Keratinocyte (primary cell): ENCODE measurements around the gene CCDC185. TPM values are rescaled to one million over a fixed set of nuclear protein-coding genes. Genes with fewer than 3 reads are reported as not detected.

Source experiments
- DNase-seq: peaks from one replicate; pipeline ENCODE4 v3.0.0-alpha.2; 2011; ENCODE audit warnings: low read depth, missing footprints, low spot score
- FAIRE-seq: peaks from 2 replicates; lab custom pipeline; 2011; peaks lifted over from hg19 to GRCh38; lab: Jason Lieb, UNC
- H2AFZ ChIP-seq: 2 replicates; pipeline ENCODE4 v1.6.0; 2012; ENCODE audit warnings: low read length, control low read depth, inconsistent platforms; ENCODE audit not compliant: control insufficient read depth
- H3K27ac ChIP-seq: 2 replicates; pipeline ENCODE4 v1.5.1; 2011; ENCODE audit warnings: low read length; ENCODE audit not compliant: control insufficient read depth, insufficient read depth
- H3K27me3 ChIP-seq: 3 replicates; pipeline ENCODE4 v1.6.0; 2011; ENCODE audit warnings: low read length; ENCODE audit not compliant: control insufficient read depth, insufficient read depth; ENCODE audit errors: extremely low read depth
- H3K36me3 ChIP-seq, 2 experiments: 2 replicates in 1 of 2; 3 replicates in 1 of 2; pipeline ENCODE4 v1.5.1; 2011; ENCODE audit warnings: low read length in 2 of 2, mild to moderate bottlenecking in 1 of 2; ENCODE audit not compliant: control insufficient read depth in 2 of 2, insufficient read depth in 2 of 2; ENCODE audit errors: extremely low read depth in 1 of 2
- H3K4me1 ChIP-seq: 3 replicates; pipeline ENCODE4 v1.5.1; 2011; ENCODE audit warnings: low read length; ENCODE audit not compliant: control insufficient read depth, insufficient read depth; ENCODE audit errors: extremely low read depth
- H3K4me2 ChIP-seq: 3 replicates; pipeline ENCODE4 v1.6.0; 2011; ENCODE audit warnings: low read depth, low read length; ENCODE audit not compliant: control insufficient read depth, insufficient read depth; ENCODE audit errors: extremely low read depth
- H3K4me3 ChIP-seq, 3 experiments: fragments of 200-600 bp in 1 of 3; sonication (generic) in 1 of 3; 2 replicates in 2 of 3; 3 replicates in 1 of 3; pipeline ENCODE4 v1.5.1; 2011 to 2016; ENCODE audit warnings: low read length in 3 of 3, mild to moderate bottlenecking in 3 of 3, control low read depth in 2 of 3, inconsistent platforms in 1 of 3, low read depth in 1 of 3, mixed read lengths in 1 of 3, mixed run types in 1 of 3, moderate library complexity in 1 of 3; ENCODE audit not compliant: control insufficient read depth in 2 of 3, insufficient read depth in 2 of 3; ENCODE audit errors: extremely low read depth in 1 of 3
- H3K79me2 ChIP-seq: 2 replicates; pipeline ENCODE4 v1.6.0; 2012; ENCODE audit warnings: low read length; ENCODE audit not compliant: control insufficient read depth, insufficient read depth
- H3K9ac ChIP-seq: 3 replicates; pipeline ENCODE4 v1.6.0; 2011; ENCODE audit warnings: low read length; ENCODE audit not compliant: control insufficient read depth, insufficient read depth; ENCODE audit errors: extremely low read depth
- H3K9me1 ChIP-seq: 3 replicates; pipeline ENCODE4 v1.6.0; 2011; ENCODE audit warnings: low read length; ENCODE audit not compliant: control insufficient read depth, insufficient read depth; ENCODE audit errors: extremely low read depth
- H3K9me3 ChIP-seq: 2 replicates; pipeline ENCODE4 v1.5.1; 2012; ENCODE audit warnings: low read depth, low read length; ENCODE audit not compliant: control insufficient read depth
- H4K20me1 ChIP-seq: 3 replicates; pipeline ENCODE4 v1.6.0; 2011; ENCODE audit warnings: low read length; ENCODE audit not compliant: control insufficient read depth, insufficient read depth; ENCODE audit errors: extremely low read depth
- EZH2 ChIP-seq: IDR thresholded peaks from one replicate; pipeline ENCODE4 v1.6.1; 2012; ENCODE audit warnings: inconsistent platforms, mild to moderate bottlenecking, low read length, moderate library complexity
- dilution Hi-C: fragments of 300-500 bp; cut with MboI; formaldehyde crosslinking; loops from one replicate; pipeline ENCODE4 v1.7.0; 2020; ENCODE audit warnings: low sequenced_read_pairs; ENCODE audit not compliant: extremely low pct_ligation_motif_present
- polyA plus RNA-seq, 5 experiments: library from polyadenylated mRNA; depleted of rRNA in 3 of 5; stranded (reverse) in 3 of 5; stranded (forward) in 1 of 5; unstranded in 1 of 5; fragments of >200 nt; gene quantifications; 1 replicate in 1 of 5; 2 replicates in 3 of 5; 3 replicates in 1 of 5; pipeline versions ENCODE4 v1.2.1 to v1.2.3, GENCODE V29; 2011 to 2012; ENCODE audit warnings: missing spikeins in 2 of 5, low read depth in 1 of 5, low replicate concordance in 1 of 5
- TF ChIP-seq, protein P1 (sequence below), 3 experiments: IDR thresholded peaks in 1 of 3; conservative IDR thresholded peaks in 1 of 3; optimal IDR thresholded peaks in 1 of 3; 2 replicates in 2 of 3; 3 replicates in 1 of 3; pipeline versions ENCODE3 to v1.5.1; 2011; ENCODE audit warnings: low read length in 3 of 3, mild to moderate bottlenecking in 3 of 3, moderate library complexity in 2 of 3, control low read depth in 1 of 3, inconsistent platforms in 1 of 3; ENCODE audit not compliant: insufficient read depth in 2 of 3; ENCODE audit errors: extremely low read depth in 1 of 3

Gene CCDC185
- polyA plus RNA-seq, 1 donor (not counting 4 experiments of a cell fraction or from before 2014, with no cell fraction given), result not detected

DNA sequence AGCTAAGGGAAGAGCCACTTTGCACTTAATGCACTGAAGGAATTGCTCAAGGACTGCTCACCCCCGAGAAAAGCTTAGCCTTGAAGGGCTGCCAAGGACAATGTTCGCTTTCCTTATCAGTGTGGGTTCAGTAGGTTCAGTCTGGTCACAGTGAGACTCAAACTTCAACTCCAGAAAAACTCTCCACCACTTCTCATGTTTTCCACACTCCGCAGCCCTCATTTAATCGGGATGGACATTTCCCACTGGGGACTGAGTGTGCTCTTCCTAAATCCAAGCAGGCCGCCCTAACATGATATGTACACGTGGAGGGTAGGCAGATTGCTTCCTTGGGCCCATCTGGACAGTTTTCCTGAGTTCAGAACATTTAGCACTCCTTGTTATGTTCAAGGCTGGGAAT lies 48.7 kb upstream of the CCDC185 start:
- DNase-seq (no peak), FAIRE-seq (no peak)
- H3K9ac ChIP-seq, result no peak overlapping the region
- dilution Hi-C loops, result no loop called here
- TF ChIP-seq EZH2, result no peak
- TF ChIP-seq, protein P1, sequence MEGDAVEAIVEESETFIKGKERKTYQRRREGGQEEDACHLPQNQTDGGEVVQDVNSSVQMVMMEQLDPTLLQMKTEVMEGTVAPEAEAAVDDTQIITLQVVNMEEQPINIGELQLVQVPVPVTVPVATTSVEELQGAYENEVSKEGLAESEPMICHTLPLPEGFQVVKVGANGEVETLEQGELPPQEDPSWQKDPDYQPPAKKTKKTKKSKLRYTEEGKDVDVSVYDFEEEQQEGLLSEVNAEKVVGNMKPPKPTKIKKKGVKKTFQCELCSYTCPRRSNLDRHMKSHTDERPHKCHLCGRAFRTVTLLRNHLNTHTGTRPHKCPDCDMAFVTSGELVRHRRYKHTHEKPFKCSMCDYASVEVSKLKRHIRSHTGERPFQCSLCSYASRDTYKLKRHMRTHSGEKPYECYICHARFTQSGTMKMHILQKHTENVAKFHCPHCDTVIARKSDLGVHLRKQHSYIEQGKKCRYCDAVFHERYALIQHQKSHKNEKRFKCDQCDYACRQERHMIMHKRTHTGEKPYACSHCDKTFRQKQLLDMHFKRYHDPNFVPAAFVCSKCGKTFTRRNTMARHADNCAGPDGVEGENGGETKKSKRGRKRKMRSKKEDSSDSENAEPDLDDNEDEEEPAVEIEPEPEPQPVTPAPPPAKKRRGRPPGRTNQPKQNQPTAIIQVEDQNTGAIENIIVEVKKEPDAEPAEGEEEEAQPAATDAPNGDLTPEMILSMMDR (optimal IDR thresholded peaks at IDR 0.05 in 1 of 3, IDR thresholded peaks at IDR 0.05 in 1 of 3, conservative IDR thresholded peaks at IDR 0.05 in 1 of 3; ENCODE audit: extremely low read depth in 1 of 3, insufficient read depth in 2 of 3, low read length in 3 of 3), result no peak
- no peaks in the 10 kb centered on the region for H3K79me2 ChIP-seq
- H2AFZ ChIP-seq, result no peak overlapping the region
- no peaks in the 10 kb centered on the region for H3K9me1 ChIP-seq
- peaks cover 2% of the 10 kb centered on the region for H3K4me1 ChIP-seq
- H3K9me3 ChIP-seq, result no peaks in the 10 kb centered on the region
- no peak overlapping the region for H3K4me3 ChIP-seq
- no peaks in the 10 kb centered on the region for H4K20me1 ChIP-seq
- no peak overlapping the region for H3K27ac ChIP-seq
- H3K27me3 ChIP-seq, result peaks cover 4% of the 10 kb centered on the region
- H3K4me2 ChIP-seq, result no peak overlapping the region
- H3K36me3 ChIP-seq, result no peaks in the 10 kb centered on the region

DNA sequence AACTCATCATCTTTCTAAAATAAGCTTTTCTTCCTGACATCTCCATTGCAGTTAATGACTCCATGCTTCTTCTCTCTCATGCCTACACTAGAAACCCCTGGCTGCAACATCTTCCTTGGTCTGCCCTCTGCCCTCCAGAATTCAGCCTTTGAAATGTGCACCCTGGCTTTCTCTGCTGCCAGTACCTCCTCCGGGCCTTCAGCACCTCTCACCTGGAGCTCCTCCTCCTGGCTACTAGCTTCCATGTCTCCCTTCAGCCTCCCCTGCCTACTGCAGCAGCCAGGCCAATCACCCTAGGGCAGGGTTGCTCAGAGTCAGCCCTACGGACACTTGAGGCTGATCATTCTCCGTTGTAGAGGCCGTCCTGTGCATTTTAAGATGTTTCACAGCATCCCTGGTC lies 47.5 kb upstream of the CCDC185 start:
- no peaks in the 10 kb centered on the region for H3K4me1 ChIP-seq
- H3K27me3 ChIP-seq, result peaks cover 4% of the 10 kb centered on the region
- no peak overlapping the region for H3K9ac ChIP-seq
- H3K36me3 ChIP-seq, result no peaks in the 10 kb centered on the region
- H2AFZ ChIP-seq, result no peak overlapping the region
- no peak for FAIRE-seq
- no peak overlapping the region for H3K4me3 ChIP-seq
- TF ChIP-seq, protein P1 (optimal IDR thresholded peaks at IDR 0.05 in 1 of 3, IDR thresholded peaks at IDR 0.05 in 1 of 3, conservative IDR thresholded peaks at IDR 0.05 in 1 of 3; ENCODE audit: extremely low read depth in 1 of 3, insufficient read depth in 2 of 3, low read length in 3 of 3), result peak in 2 of 3 experiments; percentile 9 to 25
- TF ChIP-seq EZH2, result no peak
- no peaks in the 10 kb centered on the region for H3K79me2 ChIP-seq
- no peak overlapping the region for H3K27ac ChIP-seq
- H3K9me1 ChIP-seq, result no peaks in the 10 kb centered on the region
- DNase-seq, result no peak
- H4K20me1 ChIP-seq, result no peaks in the 10 kb centered on the region
- dilution Hi-C loops, result no loop called here
- H3K9me3 ChIP-seq, result no peaks in the 10 kb centered on the region
- no peak overlapping the region for H3K4me2 ChIP-seq
